Measurements from ENCODE around the gene ACSS1. TPM values are rescaled to one million over a fixed set of nuclear protein-coding genes. Genes with fewer than 3 reads are reported as not detected.

The ACSS1 gene
- total RNA-seq, 1 experiment from 2014 or later, result 0.61 TPM

DNA sequence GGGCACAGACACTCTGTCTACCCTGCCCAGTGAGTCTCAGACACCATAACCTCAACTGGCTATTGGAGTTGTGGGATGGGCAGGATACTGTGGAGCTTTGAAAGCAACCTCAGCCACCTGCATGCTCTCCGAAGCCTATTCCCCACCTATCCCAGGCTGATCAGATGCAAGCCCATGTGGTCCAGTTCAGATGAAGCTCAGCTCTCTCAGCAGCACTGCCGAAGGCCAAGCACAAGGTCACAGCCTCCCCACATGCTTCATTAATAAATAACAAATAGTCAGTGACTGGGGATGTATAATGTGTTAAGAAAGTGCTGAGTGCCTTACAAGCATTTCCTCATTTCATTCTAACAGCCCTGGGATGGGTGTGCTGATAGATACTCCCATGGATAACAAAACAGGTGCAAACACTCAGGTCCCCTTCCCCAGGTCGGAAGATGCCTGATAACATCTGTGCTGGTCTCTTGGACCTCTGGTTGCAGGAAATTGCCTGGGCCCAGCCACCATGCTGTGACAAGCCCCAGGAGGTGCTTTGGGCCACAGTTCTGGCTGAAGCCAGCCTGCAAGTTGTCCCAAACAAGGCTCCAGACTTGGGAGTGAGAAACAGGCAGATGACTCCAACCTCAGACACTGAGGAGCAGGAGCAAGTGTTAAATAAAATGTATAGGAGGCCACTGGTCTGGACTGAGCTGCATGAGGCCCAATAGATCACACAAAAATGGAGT, 3.7 kb downstream of the ACSS1 start:
- H3K4me1 ChIP-seq (ENCODE audit: insufficient read depth, low read length), result no peaks in the 10 kb centered on the region
- Mint-ChIP-seq H3K4me1 (peaks cover 12 to 15% of the 10 kb centered on the region in 2 experiments; a peak in 3 of 4 replicates), H3K4me3 (no peak overlapping the region), H3K9me3 (no peaks in the 10 kb centered on the region), H3K27me3 (ENCODE audit: low read depth) (peaks cover 78% of the 10 kb centered on the region), H3K36me3 (ENCODE audit: insufficient read depth in 1 of 3, low read depth in 3 of 3) (no peaks in the 10 kb centered on the region), H3K27ac (no peak overlapping the region)
- no peak overlapping the region for H3K9ac ChIP-seq (ENCODE audit: extremely low read depth, insufficient read length, low read length)
- no peak overlapping the region for H4K5ac ChIP-seq (ENCODE audit: insufficient read length, low read depth, low read length)
- no peak overlapping the region for H3K4ac ChIP-seq (ENCODE audit: low read depth, low read length)
- H3K27ac ChIP-seq (ENCODE audit: insufficient read length, low read depth, low read length), result no peak overlapping the region
- DNase-seq, result no peak
- H3K9me3 ChIP-seq (ENCODE audit: control insufficient read depth, low read depth, low read length), result no peaks in the 10 kb centered on the region
- no peak overlapping the region for H4K91ac ChIP-seq (ENCODE audit: insufficient read length, low read depth, low read length)
- no peaks in the 10 kb centered on the region for H3K79me2 ChIP-seq (ENCODE audit: insufficient read depth, low read length)
- H3K27me3 ChIP-seq (ENCODE audit: insufficient read depth, low read length), result peaks cover 35% of the 10 kb centered on the region; the same call in 1 of the 2 replicates
- no peak overlapping the region for H3K18ac ChIP-seq (ENCODE audit: insufficient read length, low read depth, low read length)
- no peak overlapping the region for H2BK15ac ChIP-seq (ENCODE audit: low read depth, low read length)
- no peaks in the 10 kb centered on the region for H4K20me1 ChIP-seq (ENCODE audit: control insufficient read depth, insufficient read depth, insufficient read length)
- H3K4me2 ChIP-seq (ENCODE audit: insufficient read depth, insufficient read length, low read length), result no peak overlapping the region
- H2AK5ac ChIP-seq (ENCODE audit: insufficient read length, low read length), result no peak overlapping the region
- H2BK120ac ChIP-seq (ENCODE audit: low read depth, low read length, poor library complexity, severe bottlenecking), result no peak overlapping the region
- H2BK5ac ChIP-seq (ENCODE audit: insufficient read length, low read length), result no peak overlapping the region
- H4K8ac ChIP-seq (replicated peaks; ENCODE audit: insufficient read length, low read depth, low read length), result no peak overlapping the region
- H3K23ac ChIP-seq (ENCODE audit: insufficient read length, low read depth, low read length), result no peak overlapping the region
- WGBS (ENCODE audit: extremely low coverage, insufficient read length, low lambda C conversion rate), result no CpG with 5 or more reads among the region's 3 CpGs
- no peaks in the 10 kb centered on the region for H3K79me1 ChIP-seq (ENCODE audit: insufficient read depth, low read depth, low read length, poor library complexity, severe bottlenecking)
- H2AFZ ChIP-seq (ENCODE audit: low read length), result no peak overlapping the region
- H3T11ph ChIP-seq (ENCODE audit: low read length), result no peak overlapping the region
- TF ChIP-seq, protein P1, sequence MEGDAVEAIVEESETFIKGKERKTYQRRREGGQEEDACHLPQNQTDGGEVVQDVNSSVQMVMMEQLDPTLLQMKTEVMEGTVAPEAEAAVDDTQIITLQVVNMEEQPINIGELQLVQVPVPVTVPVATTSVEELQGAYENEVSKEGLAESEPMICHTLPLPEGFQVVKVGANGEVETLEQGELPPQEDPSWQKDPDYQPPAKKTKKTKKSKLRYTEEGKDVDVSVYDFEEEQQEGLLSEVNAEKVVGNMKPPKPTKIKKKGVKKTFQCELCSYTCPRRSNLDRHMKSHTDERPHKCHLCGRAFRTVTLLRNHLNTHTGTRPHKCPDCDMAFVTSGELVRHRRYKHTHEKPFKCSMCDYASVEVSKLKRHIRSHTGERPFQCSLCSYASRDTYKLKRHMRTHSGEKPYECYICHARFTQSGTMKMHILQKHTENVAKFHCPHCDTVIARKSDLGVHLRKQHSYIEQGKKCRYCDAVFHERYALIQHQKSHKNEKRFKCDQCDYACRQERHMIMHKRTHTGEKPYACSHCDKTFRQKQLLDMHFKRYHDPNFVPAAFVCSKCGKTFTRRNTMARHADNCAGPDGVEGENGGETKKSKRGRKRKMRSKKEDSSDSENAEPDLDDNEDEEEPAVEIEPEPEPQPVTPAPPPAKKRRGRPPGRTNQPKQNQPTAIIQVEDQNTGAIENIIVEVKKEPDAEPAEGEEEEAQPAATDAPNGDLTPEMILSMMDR (conservative IDR thresholded peaks at IDR 0.05), result no peak
- H2BK12ac ChIP-seq (ENCODE audit: insufficient read length, low read depth, low read length), result no peak overlapping the region
- H2BK20ac ChIP-seq (ENCODE audit: low read depth, low read length, poor library complexity, severe bottlenecking), result no peak overlapping the region
- no peak overlapping the region for H3K14ac ChIP-seq (ENCODE audit: insufficient read depth, low read length)
- H3K56ac ChIP-seq (ENCODE audit: insufficient read length, low read depth, low read length), result no peak overlapping the region
- H3K23me2 ChIP-seq (ENCODE audit: insufficient read length, low read depth, low read length, poor library complexity, severe bottlenecking), result peaks cover 18% of the 10 kb centered on the region

All from H9 (cell line).